HCT116 (cell line): ENCODE data around the gene SMG6. TPM values are rescaled to one million over a fixed set of nuclear protein-coding genes. Genes with fewer than 3 reads are reported as not detected.

Experiments
- ATAC-seq: fragments of 200-7000 bp; cut with Tn5 transposase; 2 replicates; pipeline ENCODE4 v1.9.1; 2020; ENCODE audit warnings: mild to moderate bottlenecking, moderate library complexity
- BruUV-seq: library from RNA; stranded (reverse); fragments of 400-500 nt; replicated peaks from 2 replicates; lab custom pipeline; 2021; lab: Mats Ljungman, UMichigan
- CTCF ChIA-PET: fragments of 300-600 bp; sonication (Branson Sonifier 250); formaldehyde crosslinking; loops from one replicate; lab custom pipeline; 2021; ENCODE audit warnings: antibody characterized with exemption; lab: Charles Lee
- POLR2A ChIA-PET: fragments of 300-600, 350-600 bp; sonication (Branson Sonifier 250); formaldehyde crosslinking; loops from one replicate; lab custom pipeline; 2021; ENCODE audit warnings: antibody characterized with exemption; lab: Charles Lee
- RAD21 ChIA-PET, 2 experiments: fragments of 300-600 bp; sonication (Branson Sonifier 250); formaldehyde crosslinking; loops; one replicate each; lab custom pipeline; 2023; ENCODE audit warnings: low total read pairs in 2 of 2; ENCODE audit not compliant: uncharacterized antibody in 2 of 2, unreplicated experiment in 2 of 2, low non-redundant PET in 1 of 2; lab: Charles Lee
- DNase-seq: peaks from one replicate; pipeline ENCODE4 v3.0.0-alpha.2; 2010; ENCODE audit warnings: low read depth, low spot score
- H2AFZ ChIP-seq: fragments of 200-600 bp; shearing (Covaris generic), sonication (generic); 2 replicates; pipeline ENCODE4 v1.6.1; 2017; ENCODE audit warnings: low read depth, mixed run types, mixed read lengths, antibody characterized with exemption, low read length; ENCODE audit not compliant: poor library complexity, severe bottlenecking
- H3K27ac ChIP-seq: 2 replicates; pipeline ENCODE4 v1.5.1; 2012; ENCODE audit warnings: low read depth, low read length
- H3K27me3 ChIP-seq: fragments of 200-600 bp; sonication (generic); 2 replicates; pipeline ENCODE4 v1.6.1; 2016; ENCODE audit warnings: mixed run types, low read length, mixed read lengths; ENCODE audit not compliant: insufficient read depth
- H3K36me3 ChIP-seq, 2 experiments: fragments of 200-500 bp in 1 of 2; fragments of 200-600 bp in 1 of 2; sonication (Bioruptor generic) in 1 of 2; sonication (generic) in 1 of 2; 2 replicates each; pipeline versions ENCODE4 v1.5.1 to v1.6.1; 2014 to 2016; ENCODE audit warnings: low read length in 2 of 2, inconsistent platforms in 1 of 2, mixed read lengths in 1 of 2, mixed run types in 1 of 2; ENCODE audit not compliant: insufficient read depth in 2 of 2, control insufficient read depth in 1 of 2
- H3K4me1 ChIP-seq, 2 experiments: fragments of 200-600 bp in 1 of 2; sonication (generic) in 1 of 2; 2 replicates each; pipeline versions ENCODE4 v1.5.1 to v1.6.1; 2012 to 2017; ENCODE audit warnings: low read length in 2 of 2, inconsistent platforms in 1 of 2, mild to moderate bottlenecking in 1 of 2, mixed read lengths in 1 of 2, mixed run types in 1 of 2, moderate library complexity in 1 of 2; ENCODE audit not compliant: insufficient read depth in 2 of 2, control insufficient read depth in 1 of 2
- H3K4me2 ChIP-seq: fragments of 200-600 bp; sonication (generic); 2 replicates; pipeline ENCODE4 v1.6.1; 2017; ENCODE audit warnings: mixed run types, low read length, mixed read lengths
- H3K4me3 ChIP-seq, 2 experiments: fragments of 200-600 bp in 1 of 2; sonication (generic) in 1 of 2; replicated peaks in 1 of 2; 2 replicates each; pipeline ENCODE4 v1.5.1; 2011 to 2016; ENCODE audit warnings: low read length in 2 of 2, control low read depth in 1 of 2, low read depth in 1 of 2, mild to moderate bottlenecking in 1 of 2, mixed read lengths in 1 of 2, mixed run types in 1 of 2
- H3K79me2 ChIP-seq: fragments of 200-600 bp; sonication (generic); 2 replicates; pipeline ENCODE4 v1.6.1; 2017; ENCODE audit warnings: mild to moderate bottlenecking, mixed run types, low read length, moderate library complexity, mixed read lengths; ENCODE audit not compliant: insufficient read depth
- H3K9ac ChIP-seq: fragments of 200-600 bp; sonication (generic); 2 replicates; pipeline ENCODE4 v1.6.1; 2016; ENCODE audit warnings: low read length, mixed read lengths
- H3K9me2 ChIP-seq: fragments of 200-600 bp; sonication (generic), shearing (Covaris generic); 2 replicates; pipeline ENCODE4 v1.6.1; 2017; ENCODE audit warnings: mixed run types, mild to moderate bottlenecking, moderate library complexity; ENCODE audit not compliant: insufficient read depth
- H3K9me3 ChIP-seq, 2 experiments: fragments of 200-500 bp in 1 of 2; fragments of 200-600 bp in 1 of 2; sonication (Bioruptor generic) in 1 of 2; sonication (generic) in 1 of 2; 2 replicates each; pipeline ENCODE4 v1.6.1; 2014 to 2017; ENCODE audit warnings: low read length in 2 of 2, mixed read lengths in 2 of 2, inconsistent platforms in 1 of 2, low read depth in 1 of 2, mild to moderate bottlenecking in 1 of 2, mixed run types in 1 of 2, moderate library complexity in 1 of 2; ENCODE audit not compliant: control insufficient read depth in 1 of 2, insufficient read depth in 1 of 2
- H4K20me1 ChIP-seq: fragments of 200-600 bp; sonication (generic), shearing (Covaris generic); 2 replicates; pipeline ENCODE4 v1.6.1; 2017; ENCODE audit warnings: mixed run types, mild to moderate bottlenecking, moderate library complexity; ENCODE audit not compliant: insufficient read depth
- CBX3 ChIP-seq: IDR thresholded peaks from 2 replicates; pipeline ENCODE4 v1.6.1; 2012; ENCODE audit warnings: low read depth
- CEBPB ChIP-seq: IDR thresholded peaks from 2 replicates; pipeline ENCODE4 v1.6.1; 2012; ENCODE audit warnings: low read depth
- EGR1 ChIP-seq: IDR thresholded peaks from 2 replicates; pipeline ENCODE4 v1.6.1; 2012; ENCODE audit warnings: low read depth
- POLR2AphosphoS5 ChIP-seq: IDR thresholded peaks from 2 replicates; pipeline ENCODE4 v1.6.1; 2011; ENCODE audit warnings: mild to moderate bottlenecking, low read depth, low read length, moderate library complexity
- REST ChIP-seq: IDR thresholded peaks from 2 replicates; pipeline ENCODE4 v1.6.1; 2012; ENCODE audit warnings: low read depth
- SP1 ChIP-seq: IDR thresholded peaks from 2 replicates; pipeline ENCODE4 v1.6.1; 2012; ENCODE audit warnings: low read depth
- TCF7L2 ChIP-seq: IDR thresholded peaks from 2 replicates; pipeline ENCODE4 v1.7.0; 2011; ENCODE audit warnings: borderline replicate concordance, inconsistent platforms; ENCODE audit not compliant: insufficient read depth, insufficient read length; ENCODE audit errors: extremely low read depth
- ZBTB33 ChIP-seq: IDR thresholded peaks from 2 replicates; pipeline ENCODE4 v1.6.1; 2011; ENCODE audit warnings: mild to moderate bottlenecking, low read length, moderate library complexity; ENCODE audit not compliant: insufficient replicate concordance; ENCODE audit errors: extremely low read depth
- ZFX ChIP-seq: fragments of 450-650 bp; IDR thresholded peaks from 2 replicates; pipeline ENCODE4 v1.6.1; 2017
- ZNF274 ChIP-seq: fragments of 200-500 bp; sonication (Bioruptor generic); IDR thresholded peaks from 2 replicates; pipeline ENCODE4 v1.6.1; 2014; ENCODE audit warnings: mild to moderate bottlenecking, low read depth, low read length, inconsistent platforms
- intact Hi-C: fragments of 100-400 bp; cut with micrococcal nuclease; formaldehyde crosslinking; loops from 2 replicates; pipeline ENCODE4 v1.10.0; 2022
- total RNA-seq: library from RNA; stranded (reverse); gene quantifications from one replicate; pipeline ENCODE4 v1.2.1, GENCODE V29; 2021; ENCODE audit not compliant: unreplicated experiment

The SMG6 gene
- total RNA-seq, 1 experiment from 2014 or later = 23.1 TPM

- BruUV-seq = no TSS peak
- TF ChIP-seq SP1 (no peak), TCF7L2 (no peak), EGR1 (no peak), ZNF274 (no peak), ZBTB33 (no peak), CEBPB (no peak), POLR2AphosphoS5 (no peak), ZFX (no peak), CBX3 (no peak), REST (no peak)
- TF ChIP-seq, all 23 proteins: peak for 0
- no peak for ATAC-seq
- Histone ChIP-seq H3K4me3 (no peak overlapping the region), H4K20me1 (no peaks in the 10 kb centered on the region), H3K9me2 (no peaks in the 10 kb centered on the region), H3K27ac (no peak overlapping the region), H3K79me2 (no peaks in the 10 kb centered on the region), H3K4me1 (peaks cover 0 to 14% of the 10 kb centered on the region in 2 experiments; a peak in 1 of 4 replicates), H3K9me3 (no peaks in the 10 kb centered on the region), H3K36me3 (no peaks in the 10 kb centered on the region), H3K9ac (no peak overlapping the region), H2AFZ (no peak overlapping the region), H3K4me2 (no peak overlapping the region), H3K27me3 (no peaks in the 10 kb centered on the region)
- no peak for DNase-seq
- ChIA-PET CTCF (interaction anchor here (0.8 to 1.4 kb wide), 2 partner anchors 13 to 173 kb away, joined by 3 to 4 read pairs; no protein-coding TSS in a partner anchor), RAD21 (no interaction called here), POLR2A (no interaction called here)
- intact Hi-C loops = no loop called here
Measured at GRCh38 chr17:2071455-2072281, 231.9 kb downstream of the SMG6 start.
